Measurements from ENCODE around the gene LELP1.
"Not testable (repeated sequence)": the region's sequence is repeated elsewhere in the genome, so short reads cannot be mapped to it uniquely, and the experiment has no call there.

The LELP1 gene

GRCh38 chr1:153223040-153223891 lies 20.0 kb downstream of the LELP1 start:
- H3K36me3 ChIP-seq; H3K9me3 ChIP-seq; H3K27me3 ChIP-seq; H3K4me3 ChIP-seq (ENCODE audit: low read depth, low read length); H3K4me1 ChIP-seq: not testable (repeated sequence)
- peak; percentile 69 for TF ChIP-seq CTCF (IDR thresholded peaks at IDR 0.05; ENCODE audit: low read depth, low read length)
- peak; percentile 74 for DNase-seq

GRCh38 chr1:153227810-153228209 lies 24.6 kb downstream of the LELP1 start:
- Histone ChIP-seq H3K9me3 (no peaks in the 10 kb centered on the region), H3K4me1 (no peaks in the 10 kb centered on the region), H3K4me3 (ENCODE audit: low read depth, low read length) (no peak overlapping the region), H3K27me3 (peaks cover 7% of the 10 kb centered on the region), H3K36me3 (no peaks in the 10 kb centered on the region)
- no peak for TF ChIP-seq CTCF (IDR thresholded peaks at IDR 0.05; ENCODE audit: low read depth, low read length)
- DNase-seq: no peak

- no peak for TF ChIP-seq CTCF (IDR thresholded peaks at IDR 0.05; ENCODE audit: low read depth, low read length)
- peaks cover 7% of the 10 kb centered on the region for H3K27me3 ChIP-seq
- H3K4me1 ChIP-seq: no peaks in the 10 kb centered on the region
- H3K4me3 ChIP-seq (ENCODE audit: low read depth, low read length): no peak overlapping the region
- DNase-seq: no peak
- no peaks in the 10 kb centered on the region for H3K9me3 ChIP-seq
- H3K36me3 ChIP-seq: no peaks in the 10 kb centered on the region
Measured at GRCh38 chr1:153228491-153228890, 25.3 kb downstream of the LELP1 start.

GRCh38 chr1:153229076-153229829 lies 26.0 kb downstream of the LELP1 start:
- not testable (repeated sequence) for H3K4me1 ChIP-seq; H3K36me3 ChIP-seq; H3K9me3 ChIP-seq; H3K27me3 ChIP-seq; H3K4me3 ChIP-seq (ENCODE audit: low read depth, low read length)
- peak; percentile 63 for TF ChIP-seq CTCF (IDR thresholded peaks at IDR 0.05; ENCODE audit: low read depth, low read length)
- peak; percentile 67 for DNase-seq

GRCh38 chr1:153231363-153231762 lies 28.1 kb downstream of the LELP1 start:
- H3K36me3 ChIP-seq: no peaks in the 10 kb centered on the region
- H3K4me3 ChIP-seq (ENCODE audit: low read depth, low read length): no peak overlapping the region
- H3K4me1 ChIP-seq: no peaks in the 10 kb centered on the region
- H3K9me3 ChIP-seq: no peaks in the 10 kb centered on the region
- H3K27me3 ChIP-seq: no peaks in the 10 kb centered on the region; the same call in none of the 2 replicates
- no peak for TF ChIP-seq CTCF (IDR thresholded peaks at IDR 0.05; ENCODE audit: low read depth, low read length)
- DNase-seq: no peak

GRCh38 chr1:153231785-153232184 lies 28.6 kb downstream of the LELP1 start:
- no peak for TF ChIP-seq CTCF (IDR thresholded peaks at IDR 0.05; ENCODE audit: low read depth, low read length)

More at GRCh38 chr1:153231785-153232184, 28.6 kb downstream of the LELP1 start:
- Histone ChIP-seq H3K4me1 (no peaks in the 10 kb centered on the region), H3K27me3 (no peaks in the 10 kb centered on the region; the same call in none of the 2 replicates), H3K9me3 (no peaks in the 10 kb centered on the region), H3K36me3 (no peaks in the 10 kb centered on the region), H3K4me3 (ENCODE audit: low read depth, low read length) (no peak overlapping the region)
- DNase-seq: no peak

All from BE2C (cell line).